ENCODE data around the gene C20orf141.
"Not testable (repeated sequence)": the region's sequence is repeated elsewhere in the genome, so short reads cannot be mapped to it uniquely, and the experiment has no call there.

C20orf141 gene

DNA sequence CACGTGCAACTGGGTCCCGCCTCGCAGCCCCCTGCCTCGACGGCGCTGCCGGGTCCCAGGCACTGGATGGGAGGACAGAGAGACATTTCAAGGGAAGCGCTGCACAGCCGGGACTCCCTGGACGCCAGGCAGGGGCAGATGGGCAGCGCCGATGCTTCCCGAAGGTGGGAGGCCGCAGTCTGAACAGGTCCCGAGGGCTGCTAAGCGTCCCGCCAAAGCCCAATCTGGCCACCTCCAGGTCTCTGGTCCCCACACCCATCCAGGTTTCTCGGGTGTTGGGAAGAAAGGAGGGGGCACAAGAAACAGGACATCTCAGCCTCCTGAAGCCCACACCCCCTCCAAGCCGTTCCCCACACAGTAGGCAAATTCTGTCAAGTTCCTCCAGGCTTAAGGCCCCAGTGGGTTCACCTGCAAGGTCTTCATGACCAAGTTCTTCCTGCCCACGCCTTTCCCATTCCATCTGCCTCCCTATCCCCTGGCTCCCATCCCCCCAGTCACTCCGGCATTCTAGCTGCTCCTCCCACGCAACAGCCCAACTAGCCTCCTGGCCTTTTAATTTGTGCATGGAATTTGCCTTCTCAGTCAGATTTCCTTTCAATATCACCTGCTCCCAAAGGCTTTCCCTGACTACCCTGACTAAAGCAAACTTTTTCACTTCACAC is 9.0 kb upstream of the C20orf141 start:
- TF ChIP-seq, protein P1, sequence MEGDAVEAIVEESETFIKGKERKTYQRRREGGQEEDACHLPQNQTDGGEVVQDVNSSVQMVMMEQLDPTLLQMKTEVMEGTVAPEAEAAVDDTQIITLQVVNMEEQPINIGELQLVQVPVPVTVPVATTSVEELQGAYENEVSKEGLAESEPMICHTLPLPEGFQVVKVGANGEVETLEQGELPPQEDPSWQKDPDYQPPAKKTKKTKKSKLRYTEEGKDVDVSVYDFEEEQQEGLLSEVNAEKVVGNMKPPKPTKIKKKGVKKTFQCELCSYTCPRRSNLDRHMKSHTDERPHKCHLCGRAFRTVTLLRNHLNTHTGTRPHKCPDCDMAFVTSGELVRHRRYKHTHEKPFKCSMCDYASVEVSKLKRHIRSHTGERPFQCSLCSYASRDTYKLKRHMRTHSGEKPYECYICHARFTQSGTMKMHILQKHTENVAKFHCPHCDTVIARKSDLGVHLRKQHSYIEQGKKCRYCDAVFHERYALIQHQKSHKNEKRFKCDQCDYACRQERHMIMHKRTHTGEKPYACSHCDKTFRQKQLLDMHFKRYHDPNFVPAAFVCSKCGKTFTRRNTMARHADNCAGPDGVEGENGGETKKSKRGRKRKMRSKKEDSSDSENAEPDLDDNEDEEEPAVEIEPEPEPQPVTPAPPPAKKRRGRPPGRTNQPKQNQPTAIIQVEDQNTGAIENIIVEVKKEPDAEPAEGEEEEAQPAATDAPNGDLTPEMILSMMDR (IDR thresholded peaks at IDR 0.05; ENCODE audit: borderline replicate concordance, control extremely low read depth, extremely low read depth, insufficient read depth, missing control alignments) = no peak
- in situ Hi-C loops (cut with MboI; ENCODE audit: low sequenced_read_pairs, unreplicated experiment) = no loop called here
- peak; percentile 12 for DNase-seq (ENCODE audit: low spot score)

DNA sequence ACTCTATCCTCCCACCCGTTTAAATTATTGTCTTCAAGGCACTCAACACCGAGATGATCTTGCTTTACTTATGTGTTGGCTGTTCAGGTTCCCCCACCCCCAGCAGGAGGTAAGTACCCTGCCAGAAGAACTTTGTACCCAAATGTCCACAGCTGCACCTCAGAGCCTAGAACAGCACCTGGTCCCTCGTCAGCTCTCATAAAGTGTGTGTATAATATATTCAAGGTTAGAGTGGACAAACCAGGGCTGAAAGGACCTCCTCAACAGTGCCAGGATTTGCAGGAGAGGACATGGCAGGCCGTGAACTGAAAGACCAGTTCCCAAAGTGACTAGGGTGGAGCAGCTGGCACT is 8.5 kb upstream of the C20orf141 start:
- in situ Hi-C loops (cut with MboI; ENCODE audit: low sequenced_read_pairs, unreplicated experiment) = no loop called here
- DNase-seq (ENCODE audit: low spot score) = peak; percentile 15
- TF ChIP-seq, protein P1 (IDR thresholded peaks at IDR 0.05; ENCODE audit: borderline replicate concordance, control extremely low read depth, extremely low read depth, insufficient read depth, missing control alignments) = no peak

DNA sequence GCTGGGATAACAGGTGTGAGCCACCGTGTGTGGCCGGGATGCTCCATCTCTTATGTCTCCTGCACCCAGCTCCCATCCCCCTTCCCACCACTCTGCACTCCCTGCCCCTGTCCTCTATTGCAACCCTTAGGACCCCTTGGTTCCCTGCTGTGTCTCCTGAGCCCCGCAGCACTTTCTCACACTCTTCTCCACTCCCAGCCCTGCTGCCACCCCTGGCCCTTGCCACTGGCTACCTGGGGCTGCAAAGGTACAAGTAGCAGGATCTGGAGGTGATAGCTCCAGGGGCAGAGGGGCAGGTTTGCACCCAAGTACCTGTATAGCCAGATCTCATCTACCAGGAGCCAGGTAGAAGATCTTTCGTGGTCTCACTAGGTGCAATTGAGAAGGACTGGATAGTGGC is 7.8 kb upstream of the C20orf141 start:
- no peak for DNase-seq (ENCODE audit: low spot score)
- TF ChIP-seq, protein P1 (IDR thresholded peaks at IDR 0.05; ENCODE audit: borderline replicate concordance, control extremely low read depth, extremely low read depth, insufficient read depth, missing control alignments) = no peak
- in situ Hi-C loops (cut with MboI; ENCODE audit: low sequenced_read_pairs, unreplicated experiment) = no loop called here

DNA sequence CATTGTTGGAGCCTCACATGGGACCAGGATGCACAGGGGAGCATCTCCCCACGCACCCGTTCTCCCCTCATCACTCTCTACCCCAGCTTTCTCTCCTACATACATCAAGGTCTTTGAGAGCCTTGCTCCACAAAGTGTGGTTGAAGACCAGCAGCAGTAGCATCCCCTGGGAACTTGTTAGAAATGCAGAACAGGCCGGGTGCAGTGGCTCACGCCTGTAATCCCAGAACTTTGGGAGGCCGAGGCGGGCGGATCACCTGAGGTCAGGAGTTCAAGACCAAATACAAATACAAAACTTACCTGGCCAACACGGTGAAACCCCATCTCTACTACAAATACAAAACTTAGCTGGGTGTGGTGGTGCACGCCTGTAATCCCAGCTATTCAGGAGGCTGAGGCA is 6.9 kb upstream of the C20orf141 start:
- in situ Hi-C loops (cut with MboI; ENCODE audit: low sequenced_read_pairs, unreplicated experiment); DNase-seq (ENCODE audit: low spot score): not testable (repeated sequence)

DNA sequence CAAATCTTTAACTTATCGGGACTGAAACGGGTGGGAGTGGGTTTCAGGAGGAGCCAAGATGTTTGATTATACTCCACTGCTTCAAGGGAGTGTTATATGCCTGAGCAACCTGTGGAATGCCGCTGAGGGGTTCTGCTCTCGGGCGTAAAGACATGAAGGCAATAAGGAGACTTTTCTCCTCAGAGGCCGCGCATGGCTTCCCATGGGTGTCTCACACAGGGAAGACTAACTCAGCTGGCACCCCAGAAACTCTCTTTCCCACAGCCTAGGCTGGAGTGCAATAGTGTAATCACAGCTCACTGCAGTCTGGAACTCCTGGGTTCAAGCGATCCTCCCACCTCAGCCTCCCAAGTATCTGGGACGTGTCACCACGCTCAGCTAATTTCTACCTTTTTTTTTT is 5.1 kb upstream of the C20orf141 start:
- TF ChIP-seq, protein P1 (IDR thresholded peaks at IDR 0.05; ENCODE audit: borderline replicate concordance, control extremely low read depth, extremely low read depth, insufficient read depth, missing control alignments) = no peak
- in situ Hi-C loops (cut with MboI; ENCODE audit: low sequenced_read_pairs, unreplicated experiment) = no loop called here
- DNase-seq (ENCODE audit: low spot score) = no peak

DNA sequence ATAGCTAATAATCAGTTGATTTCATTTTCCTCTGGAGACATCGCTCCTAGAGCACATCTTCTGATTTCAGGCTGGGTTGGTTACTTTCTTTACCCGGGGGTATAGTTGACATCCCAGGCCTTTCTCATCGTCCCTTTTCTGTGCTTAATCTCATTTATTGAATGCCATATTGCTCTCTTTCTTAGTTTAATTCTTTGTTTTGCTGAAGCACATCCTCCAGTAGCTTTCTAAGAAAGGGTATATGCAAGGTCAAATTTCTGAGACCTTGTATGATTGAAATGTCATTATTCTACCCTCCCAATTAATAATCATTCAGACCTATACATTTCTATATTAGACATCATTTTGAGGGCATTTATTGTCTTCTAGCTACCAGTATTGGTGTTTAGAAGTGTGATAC is 2.6 kb upstream of the C20orf141 start:
- TF ChIP-seq, protein P1 (IDR thresholded peaks at IDR 0.05; ENCODE audit: borderline replicate concordance, control extremely low read depth, extremely low read depth, insufficient read depth, missing control alignments) = no peak
- in situ Hi-C loops (cut with MboI; ENCODE audit: low sequenced_read_pairs, unreplicated experiment) = no loop called here
- DNase-seq (ENCODE audit: low spot score) = no peak

DNA sequence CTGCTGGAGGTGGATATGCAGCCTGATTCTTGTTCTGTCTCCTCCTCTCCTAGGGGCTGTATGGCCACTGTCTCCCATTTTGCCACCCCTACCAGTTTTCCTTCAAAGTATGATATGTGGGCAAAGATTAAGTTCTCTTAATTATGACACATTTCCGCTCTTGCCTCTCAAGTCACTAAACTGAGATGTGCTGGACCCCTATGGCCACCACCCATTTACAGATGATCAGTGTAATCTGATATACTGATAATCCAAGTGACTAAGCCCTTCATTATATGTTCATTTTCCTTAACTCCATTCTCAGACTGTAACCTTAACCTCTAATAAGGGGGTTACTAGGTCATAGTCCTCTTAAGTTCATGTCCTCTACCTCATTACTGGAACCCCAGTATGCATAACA is 711 bp upstream of the C20orf141 start:
- TF ChIP-seq, protein P1 (IDR thresholded peaks at IDR 0.05; ENCODE audit: borderline replicate concordance, control extremely low read depth, extremely low read depth, insufficient read depth, missing control alignments) = no peak
- DNase-seq (ENCODE audit: low spot score) = no peak
- in situ Hi-C loops (cut with MboI; ENCODE audit: low sequenced_read_pairs, unreplicated experiment) = no loop called here
